ENCODE data around the gene DLX1.

The DLX1 gene

GRCh38 chr2:172074254-172074653, 11.1 kb upstream of the DLX1 start:
- no peak for TF ChIP-seq CTCF (IDR thresholded peaks at IDR 0.05; ENCODE audit: low read depth, low read length)
- H3K4me3 ChIP-seq (ENCODE audit: low read depth, low read length): no peak overlapping the region
- DNase-seq (ENCODE audit: low read depth, low spot score): no peak
- in situ Hi-C loops (cut with HindIII; ENCODE audit: low sequenced_read_pairs): no loop called here

DNA sequence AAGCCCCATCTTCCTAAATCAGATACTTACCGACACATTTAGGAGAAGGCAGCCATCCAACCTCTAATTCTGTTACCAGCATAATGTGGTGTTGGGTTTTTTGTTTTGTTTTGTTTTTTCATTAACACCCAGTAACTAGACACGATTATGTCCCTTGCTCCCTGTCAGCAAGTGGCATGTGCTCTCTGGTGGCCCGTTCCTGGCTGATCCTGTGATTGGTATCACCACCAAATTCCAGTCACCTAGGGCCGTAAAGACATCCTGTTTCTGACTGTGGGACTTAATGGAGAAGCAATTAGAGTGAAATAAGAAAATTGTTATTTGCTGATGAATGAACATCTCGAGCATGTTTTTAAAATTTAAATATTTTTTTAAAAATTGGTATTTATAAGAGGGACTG, 5.9 kb upstream of the DLX1 start:
- H3K4me3 ChIP-seq (ENCODE audit: low read depth, low read length): no peak overlapping the region
- no peak for TF ChIP-seq CTCF (IDR thresholded peaks at IDR 0.05; ENCODE audit: low read depth, low read length)
- DNase-seq (ENCODE audit: low read depth, low spot score): no peak
- in situ Hi-C loops (cut with HindIII; ENCODE audit: low sequenced_read_pairs): no loop called here

DNA sequence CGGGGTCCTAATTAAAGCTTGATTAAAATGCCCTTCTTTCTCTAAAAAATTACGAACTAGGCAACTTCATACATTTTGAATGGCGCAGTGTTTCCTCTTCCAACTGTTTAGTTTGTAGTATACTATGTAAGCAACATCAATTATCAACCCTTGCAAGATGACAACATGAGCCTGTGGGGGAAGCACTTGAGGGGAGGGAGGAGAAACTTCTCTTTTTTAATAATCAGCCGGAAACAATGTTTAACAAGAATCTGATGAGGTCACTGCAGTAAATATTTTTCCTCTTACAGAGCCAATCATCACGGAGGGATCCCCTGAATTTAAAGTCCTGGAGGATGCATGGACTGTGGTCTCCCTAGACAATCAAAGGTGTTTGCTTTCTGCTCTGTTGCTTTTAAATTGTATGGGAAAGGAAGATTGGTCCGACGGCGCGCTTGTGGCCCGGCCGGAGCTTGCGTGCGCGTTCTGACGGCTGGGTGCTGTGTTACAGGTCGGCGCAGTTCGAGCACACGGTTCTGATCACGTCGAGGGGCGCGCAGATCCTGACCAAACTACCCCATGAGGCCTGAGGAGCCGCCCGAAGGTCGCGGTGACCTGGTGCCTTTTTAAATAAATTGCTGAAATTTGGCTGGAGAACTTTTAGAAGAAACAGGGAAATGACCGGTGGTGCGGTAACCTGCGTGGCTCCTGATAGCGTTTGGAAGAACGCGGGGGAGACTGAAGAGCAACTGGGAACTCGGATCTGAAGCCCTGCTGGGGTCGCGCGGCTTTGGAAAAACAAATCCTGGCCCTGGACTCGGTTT, 5.3 kb upstream of the DLX1 start:
- in situ Hi-C loops (cut with HindIII; ENCODE audit: low sequenced_read_pairs): no loop called here
- no peak for DNase-seq (ENCODE audit: low read depth, low spot score)
- TF ChIP-seq CTCF (IDR thresholded peaks at IDR 0.05; ENCODE audit: low read depth, low read length): no peak
- no peak overlapping the region for H3K4me3 ChIP-seq (ENCODE audit: low read depth, low read length)

GRCh38 chr2:172080641-172081220, 4.6 kb upstream of the DLX1 start:
- no peak for DNase-seq (ENCODE audit: low read depth, low spot score)
- H3K4me3 ChIP-seq (ENCODE audit: low read depth, low read length): no peak overlapping the region
- no peak for TF ChIP-seq CTCF (IDR thresholded peaks at IDR 0.05; ENCODE audit: low read depth, low read length)
- in situ Hi-C loops (cut with HindIII; ENCODE audit: low sequenced_read_pairs): no loop called here

GRCh38 chr2:172081221-172082022, 3.9 kb upstream of the DLX1 start:
- in situ Hi-C loops (cut with HindIII; ENCODE audit: low sequenced_read_pairs): no loop called here
- no peak overlapping the region for H3K4me3 ChIP-seq (ENCODE audit: low read depth, low read length)
- no peak for TF ChIP-seq CTCF (IDR thresholded peaks at IDR 0.05; ENCODE audit: low read depth, low read length)
- no peak for DNase-seq (ENCODE audit: low read depth, low spot score)

DNA sequence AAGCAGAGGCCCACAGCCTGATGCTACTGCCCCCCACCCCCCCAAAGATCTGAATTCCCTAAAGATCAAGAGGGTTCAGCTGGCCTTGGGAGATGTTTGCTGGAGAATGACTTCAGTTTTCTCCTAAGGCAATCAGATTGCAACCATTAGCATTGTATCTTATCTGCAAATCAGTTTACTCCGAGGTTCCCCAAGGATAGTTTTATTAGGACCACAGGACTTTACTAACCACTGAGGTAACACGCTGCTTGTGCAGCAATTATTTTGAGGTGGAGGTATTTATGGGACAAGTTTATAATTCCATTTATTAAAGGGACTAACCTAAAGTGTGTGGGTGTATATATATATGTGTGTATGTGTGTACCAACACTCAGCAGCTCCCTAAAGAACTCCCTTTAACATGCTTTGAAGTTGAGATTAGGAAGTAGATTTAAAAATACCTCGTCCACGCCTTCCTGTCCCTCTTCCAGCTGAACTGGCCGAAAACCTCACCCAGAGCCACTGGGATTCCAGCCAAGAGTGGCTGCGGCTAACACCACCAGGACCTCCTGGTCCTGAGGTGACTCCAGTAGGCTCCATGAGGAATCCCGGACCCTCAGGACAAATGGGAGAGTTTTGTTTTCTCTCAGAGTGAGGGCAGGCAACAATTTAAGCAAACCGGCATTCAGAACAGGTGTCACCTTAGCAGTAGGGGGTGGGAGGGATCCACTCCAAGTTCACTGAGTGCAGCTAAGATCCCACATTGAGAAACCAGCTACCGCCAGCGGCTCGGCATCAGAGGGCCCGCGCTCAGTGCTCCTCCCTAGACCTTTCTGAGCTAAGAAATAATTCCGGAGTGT, 3.0 kb upstream of the DLX1 start:
- no peak for DNase-seq (ENCODE audit: low read depth, low spot score)
- in situ Hi-C loops (cut with HindIII; ENCODE audit: low sequenced_read_pairs): no loop called here
- H3K4me3 ChIP-seq (ENCODE audit: low read depth, low read length): no peak overlapping the region
- TF ChIP-seq CTCF (IDR thresholded peaks at IDR 0.05; ENCODE audit: low read depth, low read length): no peak

All from astrocyte of the spinal cord (primary cell).